KMS-11 (cell line): Measurements from ENCODE around the gene ACHE.

Experiments used
- H2AFZ ChIP-seq: fragments of 200-600 bp; sonication (generic); 2 replicates; pipeline ENCODE4 v1.6.1; 2016; ENCODE audit warnings: antibody characterized with exemption, mixed run types, low read depth
- H3K27ac ChIP-seq: fragments of 200-600 bp; sonication (generic); 2 replicates; pipeline ENCODE4 v1.6.1; 2016; ENCODE audit warnings: mild to moderate bottlenecking, mixed run types
- H3K27me3 ChIP-seq: fragments of 200-600 bp; sonication (generic); 2 replicates; pipeline ENCODE4 v1.6.1; 2017; ENCODE audit warnings: mild to moderate bottlenecking, low read depth, mixed run types, moderate library complexity; ENCODE audit not compliant: insufficient read depth
- H3K36me3 ChIP-seq: fragments of 200-600 bp; sonication (generic); 2 replicates; pipeline ENCODE4 v1.6.1; 2017; ENCODE audit warnings: mild to moderate bottlenecking, mixed run types; ENCODE audit not compliant: insufficient read depth
- H3K4me1 ChIP-seq: fragments of 200-600 bp; sonication (generic); 2 replicates; pipeline ENCODE4 v1.6.1; 2016; ENCODE audit warnings: mild to moderate bottlenecking, low read depth, mixed run types; ENCODE audit not compliant: poor library complexity, severe bottlenecking
- H3K4me2 ChIP-seq: fragments of 200-600 bp; sonication (generic); 2 replicates; pipeline ENCODE4 v1.7.0; 2016; ENCODE audit warnings: mild to moderate bottlenecking, mixed run types
- H3K4me3 ChIP-seq: fragments of 200-600 bp; sonication (generic); IDR thresholded peaks from 2 replicates; pipeline ENCODE4 v1.6.1; 2017; ENCODE audit warnings: low read depth, low read length, mixed read lengths; ENCODE audit not compliant: insufficient read depth
- H3K79me2 ChIP-seq: fragments of 200-600 bp; sonication (generic); 2 replicates; pipeline ENCODE4 v1.6.1; 2016; ENCODE audit warnings: low read depth, mixed run types; ENCODE audit not compliant: insufficient read depth
- H3K9ac ChIP-seq: fragments of 200-600 bp; sonication (generic); 2 replicates; pipeline ENCODE4 v1.6.1; 2016; ENCODE audit warnings: mild to moderate bottlenecking, mixed run types
- H4K20me1 ChIP-seq: fragments of 200-600 bp; sonication (generic); 2 replicates; pipeline ENCODE4 v1.6.1; 2016; ENCODE audit warnings: mild to moderate bottlenecking, mixed run types; ENCODE audit not compliant: insufficient read depth
- CTCF ChIP-seq: fragments of 200-600 bp; sonication (generic); conservative IDR thresholded peaks from 2 replicates; pipeline ENCODE4 v1.6.1; 2017; ENCODE audit warnings: low read depth, mild to moderate bottlenecking, antibody characterized with exemption, low read length, moderate library complexity, mixed read lengths

The ACHE gene

GRCh38 chr7:100891568-100892247 is 4.0 kb downstream of the ACHE start:
- no peak overlapping the region for H3K4me3 ChIP-seq
- H3K9ac ChIP-seq, result no peak overlapping the region
- no peak overlapping the region for H3K4me2 ChIP-seq
- H4K20me1 ChIP-seq, result no peaks in the 10 kb centered on the region
- no peak overlapping the region for H3K27ac ChIP-seq
- H2AFZ ChIP-seq, result no peak overlapping the region
- no peak for TF ChIP-seq CTCF
- H3K36me3 ChIP-seq, result peaks cover 4% of the 10 kb centered on the region; the same call in 1 of the 2 replicates
- H3K27me3 ChIP-seq, result peaks cover 61% of the 10 kb centered on the region
- no peaks in the 10 kb centered on the region for H3K79me2 ChIP-seq
- peaks cover 4% of the 10 kb centered on the region for H3K4me1 ChIP-seq

GRCh38 chr7:100890653-100891567 is 4.8 kb downstream of the ACHE start:
- Histone ChIP-seq H3K4me2 (peak overlapping the region; percentile 91), H4K20me1 (no peaks in the 10 kb centered on the region), H3K36me3 (peaks cover 5% of the 10 kb centered on the region; the same call in 1 of the 2 replicates), H3K9ac (no peak overlapping the region), H3K4me1 (peaks cover 4% of the 10 kb centered on the region), H3K27ac (no peak overlapping the region), H3K79me2 (no peaks in the 10 kb centered on the region), H3K4me3 (no peak overlapping the region), H2AFZ (peak overlapping the region; percentile 90; the same call in 1 of the 2 replicates), H3K27me3 (peaks cover 53% of the 10 kb centered on the region)
- TF ChIP-seq CTCF, result no peak

- peak within 1 kb of the TSS; percentile 64; the same call in 1 of the 2 replicates for H3K9ac ChIP-seq
- no peaks in the 10 kb centered on the region for H3K79me2 ChIP-seq
- no peak for TF ChIP-seq CTCF
- no peaks in the 10 kb centered on the region for H3K4me1 ChIP-seq
- peak within 1 kb of the TSS; percentile 91 for H3K4me2 ChIP-seq
- H3K4me3 ChIP-seq, result no peak within 1 kb of the TSS
- peak within 1 kb of the TSS; percentile 90 for H2AFZ ChIP-seq
- H3K27me3 ChIP-seq, result peaks cover 38% of the 10 kb centered on the region
- peak within 1 kb of the TSS; percentile 42 for H3K27ac ChIP-seq
- peaks cover 14% of the 10 kb centered on the region; the same call in 1 of the 2 replicates for H3K36me3 ChIP-seq
- H4K20me1 ChIP-seq, result no peaks in the 10 kb centered on the region
Measured at GRCh38 chr7:100888988-100889750, 6.5 kb downstream of the ACHE start, which contains the start of gene UFSP1. Gene UFSP1, minus strand, starts transcription at chr7:100889715. Its CDS starts 444 bp downstream, at chr7:100889271.
